Astrocyte (in vitro differentiated cells and primary cell): Measurements from ENCODE around the gene SH3GL3. TPM values are rescaled to one million over a fixed set of nuclear protein-coding genes. Genes with fewer than 3 reads are reported as not detected.
A peak's percentile ranks its signal among the peaks of the same experiment; 100 is the strongest.

Source experiments
- DNase-seq: peaks from one replicate; pipeline ENCODE4 v3.0.0-alpha.2; 2010; ENCODE audit warnings: low read depth
- FAIRE-seq: peaks from 2 replicates; lab custom pipeline; 2011; peaks lifted over from hg19 to GRCh38; lab: Jason Lieb, UNC
- H2AFZ ChIP-seq: 2 replicates; pipeline ENCODE4 v1.6.0; 2012; ENCODE audit warnings: low read depth, low read length, inconsistent platforms
- H3K27ac ChIP-seq: 2 replicates; pipeline ENCODE4 v1.5.1; 2011; ENCODE audit warnings: low read depth, low read length, inconsistent platforms
- H3K27me3 ChIP-seq: 2 replicates; pipeline ENCODE4 v1.6.0; 2011; ENCODE audit warnings: low read length, inconsistent platforms; ENCODE audit not compliant: insufficient read depth
- H3K36me3 ChIP-seq: 2 replicates; pipeline ENCODE4 v1.5.1; 2011; ENCODE audit warnings: low read length, inconsistent platforms; ENCODE audit not compliant: insufficient read depth
- H3K4me1 ChIP-seq: 2 replicates; pipeline ENCODE4 v1.5.1; 2011; ENCODE audit warnings: low read length, inconsistent platforms; ENCODE audit not compliant: insufficient read depth
- H3K4me2 ChIP-seq: 2 replicates; pipeline ENCODE4 v1.6.0; 2012; ENCODE audit warnings: low read length, inconsistent platforms
- H3K4me3 ChIP-seq: 2 replicates; pipeline ENCODE4 v1.5.1; 2011; ENCODE audit warnings: low read depth, mild to moderate bottlenecking, low read length, inconsistent platforms; ENCODE audit not compliant: insufficient read depth
- H3K79me2 ChIP-seq: 2 replicates; pipeline ENCODE4 v1.6.0; 2012; ENCODE audit warnings: mild to moderate bottlenecking, low read length, inconsistent platforms; ENCODE audit not compliant: insufficient read depth
- H3K9ac ChIP-seq: 2 replicates; pipeline ENCODE4 v1.6.0; 2012; ENCODE audit warnings: mild to moderate bottlenecking, low read length, inconsistent platforms
- H3K9me3 ChIP-seq: 2 replicates; pipeline ENCODE4 v1.5.1; 2012; ENCODE audit warnings: low read depth, mild to moderate bottlenecking, low read length, inconsistent platforms; ENCODE audit not compliant: insufficient read depth
- H4K20me1 ChIP-seq: 2 replicates; pipeline ENCODE4 v1.6.0; 2012; ENCODE audit warnings: low read length, inconsistent platforms; ENCODE audit not compliant: insufficient read depth
- H3K27ac Mint-ChIP-seq: one replicate; pipeline ENCODE4 v1.8.0; 2021; ENCODE audit warnings: mild to moderate bottlenecking, mixed read lengths; ENCODE audit not compliant: unreplicated experiment
- H3K27me3 Mint-ChIP-seq: one replicate; pipeline ENCODE4 v1.8.0; 2021; ENCODE audit warnings: low read depth, mixed read lengths; ENCODE audit not compliant: unreplicated experiment
- H3K36me3 Mint-ChIP-seq: one replicate; pipeline ENCODE4 v1.8.0; 2021; ENCODE audit warnings: low read depth, mixed read lengths; ENCODE audit not compliant: unreplicated experiment
- H3K4me1 Mint-ChIP-seq: one replicate; pipeline ENCODE4 v1.8.0; 2021; ENCODE audit warnings: low read depth, mixed read lengths; ENCODE audit not compliant: unreplicated experiment
- H3K4me3 Mint-ChIP-seq: one replicate; pipeline ENCODE4 v1.8.0; 2021; ENCODE audit warnings: mild to moderate bottlenecking, moderate library complexity, mixed read lengths; ENCODE audit not compliant: unreplicated experiment
- H3K9me3 Mint-ChIP-seq: one replicate; pipeline ENCODE4 v1.8.0; 2021; ENCODE audit warnings: mild to moderate bottlenecking, mixed read lengths; ENCODE audit not compliant: unreplicated experiment
- EZH2 ChIP-seq: IDR thresholded peaks from 2 replicates; pipeline ENCODE4 v1.6.1; 2012; ENCODE audit warnings: mild to moderate bottlenecking, low read length, inconsistent platforms; ENCODE audit not compliant: insufficient read depth
- total RNA-seq: library from RNA; stranded (reverse); gene quantifications from 2 replicates; pipeline ENCODE4 v1.2.1, GENCODE V29; 2021
- TF ChIP-seq, protein P1 (sequence below): IDR thresholded peaks from 2 replicates; pipeline ENCODE4 v1.5.1; 2011; ENCODE audit warnings: low read depth, mild to moderate bottlenecking, inconsistent platforms, low read length, moderate library complexity; ENCODE audit not compliant: insufficient read depth

SH3GL3 gene
- total RNA-seq, 1 donor from 2014 or later = 2.7 TPM

DNA sequence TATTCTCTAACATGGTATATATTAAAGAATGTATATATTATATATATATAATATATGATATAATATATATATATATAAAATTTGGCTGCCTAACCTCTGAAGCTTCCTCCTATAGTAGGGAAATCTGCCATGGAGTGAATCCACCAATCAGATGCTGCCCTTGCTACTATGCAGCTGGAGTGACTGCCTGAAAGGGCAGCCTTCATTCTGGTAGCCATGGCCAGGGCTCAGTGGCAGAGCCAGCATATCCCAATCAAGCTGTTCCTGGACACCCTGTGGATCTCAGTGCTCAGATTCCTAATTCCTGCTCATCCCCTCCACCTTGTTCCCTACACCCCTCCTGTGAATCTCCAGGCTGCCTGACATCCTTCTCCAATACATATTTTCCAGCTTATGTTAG, 2.2 kb upstream of the SH3GL3 start:
- Histone ChIP-seq H3K9ac (no peak overlapping the region), H3K27ac (no peak overlapping the region), H3K4me2 (no peak overlapping the region), H2AFZ (no peak overlapping the region), H3K27me3 (peaks cover 13% of the 10 kb centered on the region), H3K9me3 (no peaks in the 10 kb centered on the region), H3K36me3 (no peaks in the 10 kb centered on the region), H4K20me1 (no peaks in the 10 kb centered on the region), H3K79me2 (no peaks in the 10 kb centered on the region), H3K4me1 (peaks cover 4% of the 10 kb centered on the region), H3K4me3 (no peak overlapping the region)
- Mint-ChIP-seq H3K4me1 (peaks cover 6% of the 10 kb centered on the region), H3K36me3 (no peaks in the 10 kb centered on the region), H3K27me3 (peaks cover 12% of the 10 kb centered on the region), H3K27ac (no peak overlapping the region), H3K9me3 (no peaks in the 10 kb centered on the region), H3K4me3 (peak overlapping the region; percentile 51)
- DNase-seq (no peak), FAIRE-seq (no peak)
- no peak for TF ChIP-seq EZH2

DNA sequence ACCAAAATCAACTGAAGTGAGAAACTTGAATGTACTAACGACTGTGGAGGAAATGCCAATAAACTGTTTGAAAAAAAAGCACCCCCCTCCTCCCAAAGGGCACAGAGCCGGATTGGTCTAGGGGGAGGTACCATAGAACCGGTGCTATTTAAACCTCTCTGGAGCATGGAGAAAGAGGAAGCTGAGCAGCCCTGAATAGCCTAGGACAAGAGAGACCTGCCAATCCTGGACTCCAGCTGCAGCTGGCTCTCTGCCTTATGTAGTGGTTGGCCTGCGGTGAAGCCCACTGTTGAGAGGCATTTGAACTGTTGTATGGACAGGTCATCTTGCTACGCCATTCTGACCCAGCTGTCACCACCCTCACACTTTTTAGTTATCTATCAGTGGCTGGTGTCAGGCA, 1.5 kb upstream of the SH3GL3 start:
- Histone ChIP-seq H3K36me3 (no peaks in the 10 kb centered on the region), H2AFZ (no peak overlapping the region), H3K9ac (no peak overlapping the region), H3K4me3 (no peak overlapping the region), H4K20me1 (no peaks in the 10 kb centered on the region), H3K27ac (no peak overlapping the region), H3K79me2 (no peaks in the 10 kb centered on the region), H3K9me3 (no peaks in the 10 kb centered on the region), H3K27me3 (peaks cover 15% of the 10 kb centered on the region), H3K4me1 (peaks cover 4% of the 10 kb centered on the region), H3K4me2 (no peak overlapping the region)
- no peaks in the 10 kb centered on the region for H3K36me3 Mint-ChIP-seq
- H3K27me3 Mint-ChIP-seq = peaks cover 12% of the 10 kb centered on the region
- H3K27ac Mint-ChIP-seq = no peak overlapping the region
- H3K4me1 Mint-ChIP-seq = peaks cover 6% of the 10 kb centered on the region
- DNase-seq = no peak
- peak overlapping the region; percentile 1 for H3K4me3 Mint-ChIP-seq
- H3K9me3 Mint-ChIP-seq = no peaks in the 10 kb centered on the region
- TF ChIP-seq, protein P1, sequence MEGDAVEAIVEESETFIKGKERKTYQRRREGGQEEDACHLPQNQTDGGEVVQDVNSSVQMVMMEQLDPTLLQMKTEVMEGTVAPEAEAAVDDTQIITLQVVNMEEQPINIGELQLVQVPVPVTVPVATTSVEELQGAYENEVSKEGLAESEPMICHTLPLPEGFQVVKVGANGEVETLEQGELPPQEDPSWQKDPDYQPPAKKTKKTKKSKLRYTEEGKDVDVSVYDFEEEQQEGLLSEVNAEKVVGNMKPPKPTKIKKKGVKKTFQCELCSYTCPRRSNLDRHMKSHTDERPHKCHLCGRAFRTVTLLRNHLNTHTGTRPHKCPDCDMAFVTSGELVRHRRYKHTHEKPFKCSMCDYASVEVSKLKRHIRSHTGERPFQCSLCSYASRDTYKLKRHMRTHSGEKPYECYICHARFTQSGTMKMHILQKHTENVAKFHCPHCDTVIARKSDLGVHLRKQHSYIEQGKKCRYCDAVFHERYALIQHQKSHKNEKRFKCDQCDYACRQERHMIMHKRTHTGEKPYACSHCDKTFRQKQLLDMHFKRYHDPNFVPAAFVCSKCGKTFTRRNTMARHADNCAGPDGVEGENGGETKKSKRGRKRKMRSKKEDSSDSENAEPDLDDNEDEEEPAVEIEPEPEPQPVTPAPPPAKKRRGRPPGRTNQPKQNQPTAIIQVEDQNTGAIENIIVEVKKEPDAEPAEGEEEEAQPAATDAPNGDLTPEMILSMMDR = no peak
- TF ChIP-seq EZH2 = no peak
- FAIRE-seq = no peak

DNA sequence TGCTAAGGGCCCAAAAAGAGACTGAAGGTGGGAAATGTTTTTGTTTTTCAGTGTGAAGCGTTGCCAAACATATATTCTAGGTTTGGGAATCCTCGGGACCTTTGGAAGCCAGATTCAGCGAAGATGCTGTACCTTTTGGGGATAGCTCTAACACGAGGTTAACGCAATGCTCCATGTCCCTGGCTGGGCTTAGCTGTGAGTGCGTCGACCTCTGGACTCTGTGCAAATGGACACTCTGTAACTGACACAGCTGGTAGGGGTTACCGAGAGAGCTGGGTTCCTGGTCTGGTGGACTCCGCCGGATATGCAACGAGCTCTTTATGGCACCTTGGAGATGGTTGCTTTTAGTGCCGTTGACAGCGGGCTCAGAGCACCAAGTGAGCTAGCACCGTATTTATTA, 724 bp upstream of the SH3GL3 start:
- no peak for TF ChIP-seq EZH2
- TF ChIP-seq, protein P1 = no peak

More for the DNA sequence above, 724 bp upstream of the SH3GL3 start:
- no peak for DNase-seq
- Histone ChIP-seq H3K9ac (peak overlapping the region; percentile 68), H3K79me2 (no peaks in the 10 kb centered on the region), H2AFZ (peak overlapping the region; percentile 86), H4K20me1 (no peaks in the 10 kb centered on the region), H3K4me1 (peaks cover 4% of the 10 kb centered on the region), H3K4me2 (peak overlapping the region; percentile 96), H3K4me3 (peak overlapping the region; percentile 52), H3K9me3 (no peaks in the 10 kb centered on the region), H3K36me3 (no peaks in the 10 kb centered on the region), H3K27me3 (peaks cover 15% of the 10 kb centered on the region), H3K27ac (no peak overlapping the region)
- Mint-ChIP-seq H3K9me3 (no peaks in the 10 kb centered on the region), H3K27ac (no peak overlapping the region), H3K36me3 (no peaks in the 10 kb centered on the region), H3K4me3 (peak overlapping the region; percentile 93), H3K4me1 (peaks cover 6% of the 10 kb centered on the region), H3K27me3 (peaks cover 12% of the 10 kb centered on the region)
- no peak for FAIRE-seq
